ENCODE data around the gene KCNB1.

DNA sequence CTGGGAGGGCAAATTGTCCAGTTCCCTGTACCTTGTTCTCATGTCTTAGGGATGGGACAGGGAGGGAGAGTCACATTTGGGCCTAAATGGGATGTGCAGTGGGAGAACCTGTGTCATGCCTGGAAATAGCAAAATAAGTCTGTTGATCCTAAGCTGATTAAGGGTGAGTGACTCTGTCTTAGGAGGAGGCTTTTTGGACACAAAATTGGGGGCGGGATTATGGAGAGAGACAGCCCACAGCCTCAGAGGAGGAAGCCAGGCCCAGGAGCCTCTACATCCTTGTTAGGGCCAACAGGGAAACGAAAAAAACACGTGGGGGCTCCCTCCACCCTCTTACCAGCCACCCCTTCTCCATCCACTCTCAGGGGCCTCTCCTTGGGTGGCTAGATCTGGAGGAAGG, 2.2 kb downstream of the KCNB1 start:
- TF ChIP-seq, protein P1, sequence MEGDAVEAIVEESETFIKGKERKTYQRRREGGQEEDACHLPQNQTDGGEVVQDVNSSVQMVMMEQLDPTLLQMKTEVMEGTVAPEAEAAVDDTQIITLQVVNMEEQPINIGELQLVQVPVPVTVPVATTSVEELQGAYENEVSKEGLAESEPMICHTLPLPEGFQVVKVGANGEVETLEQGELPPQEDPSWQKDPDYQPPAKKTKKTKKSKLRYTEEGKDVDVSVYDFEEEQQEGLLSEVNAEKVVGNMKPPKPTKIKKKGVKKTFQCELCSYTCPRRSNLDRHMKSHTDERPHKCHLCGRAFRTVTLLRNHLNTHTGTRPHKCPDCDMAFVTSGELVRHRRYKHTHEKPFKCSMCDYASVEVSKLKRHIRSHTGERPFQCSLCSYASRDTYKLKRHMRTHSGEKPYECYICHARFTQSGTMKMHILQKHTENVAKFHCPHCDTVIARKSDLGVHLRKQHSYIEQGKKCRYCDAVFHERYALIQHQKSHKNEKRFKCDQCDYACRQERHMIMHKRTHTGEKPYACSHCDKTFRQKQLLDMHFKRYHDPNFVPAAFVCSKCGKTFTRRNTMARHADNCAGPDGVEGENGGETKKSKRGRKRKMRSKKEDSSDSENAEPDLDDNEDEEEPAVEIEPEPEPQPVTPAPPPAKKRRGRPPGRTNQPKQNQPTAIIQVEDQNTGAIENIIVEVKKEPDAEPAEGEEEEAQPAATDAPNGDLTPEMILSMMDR (IDR thresholded peaks at IDR 0.05) = no peak
- TF ChIP-seq POLR2A (IDR thresholded peaks at IDR 0.05) (no peak), EP300 (IDR thresholded peaks at IDR 0.05) (no peak)

All from tibial nerve (tissue), 4 donors.